GM12874 (cell line): ENCODE data around the gene MYH11.

ENCODE experiments used
- CTCF ChIP-seq: IDR thresholded peaks from 2 replicates; pipeline ENCODE4 v1.5.1; 2011; ENCODE audit warnings: low read depth, mild to moderate bottlenecking, control low read depth, low read length, moderate library complexity; ENCODE audit not compliant: insufficient read depth

The MYH11 gene

GRCh38 chr16:15778204-15778743 lies 78.6 kb downstream of the MYH11 start:
- TF ChIP-seq CTCF = no peak

GRCh38 chr16:15777533-15778203 lies 79.2 kb downstream of the MYH11 start:
- peak; percentile 46 for TF ChIP-seq CTCF

GRCh38 chr16:15776572-15776971 lies 80.3 kb downstream of the MYH11 start:
- no peak for TF ChIP-seq CTCF

- no peak for TF ChIP-seq CTCF
Observed at GRCh38 chr16:15775663-15776304, 81.0 kb downstream of the MYH11 start.

- no peak for TF ChIP-seq CTCF
Observed at GRCh38 chr16:15775209-15775608, 81.6 kb downstream of the MYH11 start.

GRCh38 chr16:15773968-15774367 lies 82.9 kb downstream of the MYH11 start:
- no peak for TF ChIP-seq CTCF

- no peak for TF ChIP-seq CTCF
Observed at GRCh38 chr16:15772579-15773293, 84.1 kb downstream of the MYH11 start.
